IPS-15b (cell line): ENCODE results near the gene ARHGEF12.

Source experiments
- H3K27me3 ChIP-seq: one replicate; pipeline ENCODE4 v1.6.1; 2013; ENCODE audit warnings: low read length; ENCODE audit not compliant: control insufficient read depth, insufficient read depth
- H3K36me3 ChIP-seq: one replicate; pipeline ENCODE4 v1.6.1; 2013; ENCODE audit warnings: low read length; ENCODE audit not compliant: control insufficient read depth, insufficient read depth
- H3K4me1 ChIP-seq: one replicate; pipeline ENCODE4 v1.6.1; 2013; ENCODE audit warnings: mild to moderate bottlenecking, low read length; ENCODE audit not compliant: control insufficient read depth, insufficient read depth
- H3K4me3 ChIP-seq: one replicate; pipeline ENCODE4 v1.5.1; 2013; ENCODE audit warnings: low read depth, low read length
- H3K9ac ChIP-seq: one replicate; pipeline ENCODE4 v1.6.1; 2013; ENCODE audit warnings: low read depth, mild to moderate bottlenecking, low read length
- H3K9me3 ChIP-seq: one replicate; pipeline ENCODE4 v1.6.1; 2013; ENCODE audit warnings: mild to moderate bottlenecking, low read length; ENCODE audit not compliant: control insufficient read depth, insufficient read depth

Gene ARHGEF12

GRCh38 chr11:120520091-120520822, 184.0 kb downstream of the ARHGEF12 start:
- no peak overlapping the region for H3K4me3 ChIP-seq
- no peak overlapping the region for H3K9ac ChIP-seq
- no peaks in the 10 kb centered on the region for H3K4me1 ChIP-seq
- no peaks in the 10 kb centered on the region for H3K9me3 ChIP-seq
- H3K36me3 ChIP-seq: no peaks in the 10 kb centered on the region
- peaks cover 4% of the 10 kb centered on the region for H3K27me3 ChIP-seq

GRCh38 chr11:120521176-120521575, 185.0 kb downstream of the ARHGEF12 start:
- Histone ChIP-seq H3K36me3 (no peaks in the 10 kb centered on the region), H3K9ac (no peak overlapping the region), H3K4me1 (no peaks in the 10 kb centered on the region), H3K9me3 (no peaks in the 10 kb centered on the region), H3K27me3 (no peaks in the 10 kb centered on the region), H3K4me3 (no peak overlapping the region)

- Histone ChIP-seq H3K9me3 (no peaks in the 10 kb centered on the region), H3K4me1 (peaks cover 3% of the 10 kb centered on the region), H3K4me3 (no peak overlapping the region), H3K9ac (no peak overlapping the region), H3K36me3 (no peaks in the 10 kb centered on the region), H3K27me3 (no peaks in the 10 kb centered on the region)
These were observed 185.8 kb downstream of the ARHGEF12 start for GRCh38 chr11:120522021-120522420.

GRCh38 chr11:120522736-120523135, 186.5 kb downstream of the ARHGEF12 start:
- peaks cover 6% of the 10 kb centered on the region for H3K4me1 ChIP-seq
- H3K9ac ChIP-seq: no peak overlapping the region
- no peaks in the 10 kb centered on the region for H3K9me3 ChIP-seq
- no peaks in the 10 kb centered on the region for H3K27me3 ChIP-seq
- no peaks in the 10 kb centered on the region for H3K36me3 ChIP-seq
- H3K4me3 ChIP-seq: no peak overlapping the region

- H3K9me3 ChIP-seq: no peaks in the 10 kb centered on the region
- H3K4me3 ChIP-seq: no peak overlapping the region
- H3K27me3 ChIP-seq: no peaks in the 10 kb centered on the region
- H3K4me1 ChIP-seq: peaks cover 8% of the 10 kb centered on the region
- no peak overlapping the region for H3K9ac ChIP-seq
- no peaks in the 10 kb centered on the region for H3K36me3 ChIP-seq
These were observed 187.0 kb downstream of the ARHGEF12 start for GRCh38 chr11:120523196-120523595.

GRCh38 chr11:120524536-120525085, 188.4 kb downstream of the ARHGEF12 start:
- no peaks in the 10 kb centered on the region for H3K27me3 ChIP-seq
- H3K4me3 ChIP-seq: no peak overlapping the region
- peaks cover 8% of the 10 kb centered on the region for H3K4me1 ChIP-seq
- no peak overlapping the region for H3K9ac ChIP-seq
- H3K9me3 ChIP-seq: no peaks in the 10 kb centered on the region
- H3K36me3 ChIP-seq: no peaks in the 10 kb centered on the region

- H3K4me1 ChIP-seq: peaks cover 8% of the 10 kb centered on the region
- no peaks in the 10 kb centered on the region for H3K27me3 ChIP-seq
- H3K4me3 ChIP-seq: no peak overlapping the region
- no peak overlapping the region for H3K9ac ChIP-seq
- H3K9me3 ChIP-seq: no peaks in the 10 kb centered on the region
- H3K36me3 ChIP-seq: no peaks in the 10 kb centered on the region
These were observed 189.3 kb downstream of the ARHGEF12 start for GRCh38 chr11:120525261-120526171.

GRCh38 chr11:120526241-120526640, 190.0 kb downstream of the ARHGEF12 start:
- no peaks in the 10 kb centered on the region for H3K36me3 ChIP-seq
- H3K4me1 ChIP-seq: peaks cover 8% of the 10 kb centered on the region
- H3K27me3 ChIP-seq: no peaks in the 10 kb centered on the region
- H3K9ac ChIP-seq: no peak overlapping the region
- no peak overlapping the region for H3K4me3 ChIP-seq
- H3K9me3 ChIP-seq: no peaks in the 10 kb centered on the region

- peaks cover 8% of the 10 kb centered on the region for H3K4me1 ChIP-seq
- H3K27me3 ChIP-seq: no peaks in the 10 kb centered on the region
- H3K36me3 ChIP-seq: no peaks in the 10 kb centered on the region
- no peaks in the 10 kb centered on the region for H3K9me3 ChIP-seq
- no peak overlapping the region for H3K4me3 ChIP-seq
- no peak overlapping the region for H3K9ac ChIP-seq
These were observed 191.0 kb downstream of the ARHGEF12 start for GRCh38 chr11:120527111-120527761.

- no peaks in the 10 kb centered on the region for H3K27me3 ChIP-seq
- H3K9me3 ChIP-seq: no peaks in the 10 kb centered on the region
These were observed 192.5 kb downstream of the ARHGEF12 start for GRCh38 chr11:120528749-120529148.

GRCh38 chr11:120529214-120529613, 193.0 kb downstream of the ARHGEF12 start:
- Histone ChIP-seq H3K9ac (no peak overlapping the region), H3K27me3 (no peaks in the 10 kb centered on the region), H3K4me1 (peaks cover 8% of the 10 kb centered on the region), H3K36me3 (no peaks in the 10 kb centered on the region), H3K4me3 (no peak overlapping the region), H3K9me3 (no peaks in the 10 kb centered on the region)

More at GRCh38 chr11:120528749-120529148, 192.5 kb downstream of the ARHGEF12 start:
- H3K36me3 ChIP-seq: no peaks in the 10 kb centered on the region
- H3K4me3 ChIP-seq: no peak overlapping the region
- H3K4me1 ChIP-seq: peaks cover 8% of the 10 kb centered on the region
- H3K9ac ChIP-seq: no peak overlapping the region
